A549 treated with AZD2906 at 1 μM for 4 hours (cell line): ENCODE measurements around the gene LCN1. TPM values are rescaled to one million over a fixed set of nuclear protein-coding genes. Genes with fewer than 3 reads are reported as not detected.

ENCODE experiments used
- total RNA-seq: library from RNA; stranded (reverse); fragments of 200-300 nt; extraction: Qiagen RNA extraction; gene quantifications from 5 replicates; pipeline ENCODE4 v1.2.3, GENCODE V29; 2022

The LCN1 gene
- 0.17 to 0.26 TPM (median 0.20 TPM) in 3 of 5 replicates, not detected in the others for total RNA-seq

GRCh38 chr9:135520916-135521607, at the start of gene LCN1:
Gene LCN1, plus strand, starts transcription at chr9:135521440. Its CDS starts 58 bp downstream, at chr9:135521498.

GRCh38 chr9:135479469-135480052, 41.7 kb upstream of the LCN1 start, which contains the start of gene PPP1R26:
Gene PPP1R26, plus strand, starts transcription at chr9:135479782. Its CDS starts 4,729 bp downstream, at chr9:135484511.

GRCh38 chr9:135500525-135501260, 20.5 kb upstream of the LCN1 start, which contains the start of gene MRPS2:
Gene MRPS2, plus strand, starts transcription at chr9:135500682. Its CDS starts 29 bp downstream, at chr9:135500711.

GRCh38 chr9:135545646-135546176, 24.5 kb downstream of the LCN1 start, which contains the start of gene OBP2A:
Gene OBP2A, plus strand, starts transcription at chr9:135546126. Its CDS starts 55 bp downstream, at chr9:135546181.

GRCh38 chr9:135561391-135562234, 40.4 kb downstream of the LCN1 start, which contains the start of gene PAEP:
Gene PAEP, plus strand, starts transcription at chr9:135561756.

Other genes with a start within 250 kb of the LCN1 start
- 17.3 to 19.8 TPM (median 19.0 TPM) in 5 replicates for gene PPP1R26, start 41.7 kb upstream of the LCN1 start, total RNA-seq
- 106 to 137 TPM (median 131 TPM) in 5 replicates for gene MRPS2, start 20.8 kb upstream of the LCN1 start, total RNA-seq
- 0.15 TPM in 2 of 5 replicates, not detected in the others for gene OBP2A, start 24.7 kb downstream of the LCN1 start, total RNA-seq
- gene PAEP, start 40.3 kb downstream of the LCN1 start, total RNA-seq: 0.24 to 0.43 TPM (median 0.26 TPM) in 5 replicates
- gene GLT6D1, start 118.1 kb downstream of the LCN1 start, total RNA-seq: not detected in 5 replicates
- not detected in 5 replicates for gene LCN9, start 141.9 kb downstream of the LCN1 start, total RNA-seq
- 0.05 to 0.08 TPM (median 0.05 TPM) in 3 of 5 replicates, not detected in the others for gene SOHLH1, start 178.0 kb downstream of the LCN1 start, total RNA-seq
- gene KCNT1, start 180.7 kb downstream of the LCN1 start, total RNA-seq: 0.02 to 0.05 TPM in 2 of 5 replicates, not detected in the others